Measurements from ENCODE around the gene ATF6.

- TF ChIP-seq POLR2AphosphoS5 (IDR thresholded peaks at IDR 0.05) (no peak), POLR2A (IDR thresholded peaks at IDR 0.05) (no peak), CTCF (IDR thresholded peaks at IDR 0.05) (no peak)
Measured at GRCh38 chr1:161824618-161825017, 58.5 kb downstream of the ATF6 start.

Measured in breast epithelium (tissue), 3 donors.